ENCODE results near the gene SNW1.
"Not testable (repeated sequence)": the region's sequence is repeated elsewhere in the genome, so short reads cannot be mapped to it uniquely, and the experiment has no call there.

Gene SNW1

GRCh38 chr14:77760381-77761204 lies at the start of gene SNW1:
Gene SNW1, minus strand, starts transcription at chr14:77761156. Its CDS starts 29 bp downstream, at chr14:77761127.
- peak; percentile 93 for DNase-seq

GRCh38 chr14:77809011-77809410 lies 48.1 kb upstream of the SNW1 start:
- DNase-seq = no peak

DNA sequence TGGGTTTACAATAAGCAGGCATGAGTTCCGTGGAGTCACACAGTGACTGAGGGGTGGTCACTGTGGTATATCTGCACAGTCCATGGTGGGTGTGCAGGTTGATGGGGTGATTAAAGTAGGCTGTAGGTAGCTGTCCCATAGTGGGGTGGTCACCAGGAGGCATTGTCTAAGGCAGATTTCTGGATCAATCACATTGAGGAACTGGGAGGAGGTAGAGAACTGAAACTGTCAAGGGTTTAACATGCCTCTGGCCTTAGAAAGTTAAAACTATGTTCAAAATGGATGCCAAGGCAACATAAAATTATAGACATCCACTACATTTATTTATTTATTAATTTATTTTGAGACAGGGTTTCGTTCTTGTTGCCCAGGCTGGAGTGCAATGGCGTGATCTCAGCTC lies 47.3 kb upstream of the SNW1 start:
- DNase-seq = no peak

GRCh38 chr14:77805706-77806105 lies 44.8 kb upstream of the SNW1 start:
- DNase-seq = no peak

GRCh38 chr14:77804592-77804991 lies 43.6 kb upstream of the SNW1 start:
- DNase-seq = no peak

DNA sequence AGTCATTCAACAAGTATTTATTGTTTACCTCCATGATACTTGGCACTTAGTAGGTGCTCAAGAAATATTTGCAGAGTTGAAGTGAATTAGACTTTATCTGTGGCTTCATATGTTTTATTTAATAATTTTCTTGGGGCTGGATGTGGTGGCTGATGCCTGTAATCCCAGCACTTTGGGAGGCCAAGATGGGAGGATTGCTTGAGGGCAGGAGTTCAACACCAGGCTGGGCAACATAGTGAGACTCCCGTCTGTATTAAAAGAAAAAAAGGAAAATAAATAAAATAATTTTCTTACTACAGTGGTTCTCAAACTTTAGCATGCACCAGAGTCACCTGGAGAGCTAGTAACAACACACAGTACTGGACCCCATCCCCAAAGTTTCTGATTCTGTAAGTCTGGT lies 39.9 kb upstream of the SNW1 start:
- DNase-seq = no peak

DNA sequence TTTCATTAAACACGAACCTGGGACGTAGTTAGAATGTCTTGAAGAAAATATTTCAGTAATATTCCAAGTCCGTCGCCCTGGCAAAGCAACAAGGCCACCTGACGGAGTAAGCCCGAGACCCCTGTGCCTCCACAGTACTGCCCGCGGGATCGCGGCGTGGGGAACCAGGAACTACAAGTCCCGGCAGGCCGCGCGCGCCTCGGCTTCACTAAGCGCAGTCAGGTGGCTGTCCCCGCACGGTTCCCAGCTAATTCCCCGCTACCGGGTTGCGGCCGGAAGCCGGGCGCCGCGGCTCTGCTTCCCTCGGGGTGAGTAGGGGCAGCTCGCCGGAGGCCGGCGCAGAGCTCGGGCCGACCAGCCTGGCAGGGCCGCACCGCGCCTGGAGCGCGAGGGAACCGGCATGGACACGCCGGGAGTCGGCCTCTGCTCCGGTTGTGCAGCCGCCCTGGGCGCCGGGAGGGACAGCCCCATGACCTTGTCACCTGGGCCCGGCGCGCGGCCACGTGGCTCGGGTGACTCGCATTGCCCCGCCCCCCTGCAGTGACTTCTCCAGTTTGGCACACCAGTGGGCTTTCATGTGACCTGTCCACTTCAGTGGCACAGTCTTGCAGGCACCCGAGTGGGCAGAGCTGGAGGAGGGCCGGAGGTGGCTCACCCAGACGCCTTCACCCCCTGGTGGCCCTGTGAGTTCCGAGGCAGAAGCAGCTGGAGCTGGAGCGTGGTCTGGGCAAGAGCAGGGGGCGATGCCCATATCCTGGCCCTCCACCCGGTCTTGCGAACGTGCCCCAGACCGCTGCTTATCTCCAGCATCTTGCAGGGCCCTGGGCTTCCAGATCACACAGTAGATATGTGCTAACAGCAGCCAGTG lies 39.1 kb upstream of the SNW1 start, which contains the start of gene ADCK1:
Gene ADCK1 (plus strand): TSS at position 247 of the 868 bp plus-strand sequence. CDS start 18,870 bp downstream, outside the sequence.
- peak; percentile 87 for DNase-seq

DNA sequence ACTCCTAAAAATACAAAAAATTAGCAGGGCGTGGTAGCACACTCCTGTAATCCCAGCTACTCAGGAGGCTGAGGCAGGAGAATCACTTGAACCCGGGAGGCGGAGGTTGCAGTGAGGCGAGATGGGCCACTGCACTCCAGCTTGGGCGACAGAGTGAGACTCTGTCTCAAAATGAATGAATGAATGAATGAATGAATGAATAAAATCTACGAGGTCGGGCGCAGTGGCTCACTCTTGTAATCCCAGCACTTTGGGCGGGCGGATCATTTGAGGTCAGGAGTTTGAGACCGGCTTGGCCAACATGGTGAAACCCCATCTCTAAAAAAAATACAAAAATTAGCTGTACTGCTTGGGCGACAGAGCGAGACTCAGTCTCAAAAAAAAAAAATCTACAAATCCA lies 38.5 kb upstream of the SNW1 start:
- not testable (repeated sequence) for DNase-seq

- DNase-seq = no peak
Measured at GRCh38 chr14:77794357-77794756, 33.4 kb upstream of the SNW1 start.

- DNase-seq = not testable (repeated sequence)
Measured at GRCh38 chr14:77793255-77793654, 32.3 kb upstream of the SNW1 start.

GRCh38 chr14:77791225-77791600 lies 30.3 kb upstream of the SNW1 start:
- no peak for DNase-seq

- no peak for DNase-seq
Measured at GRCh38 chr14:77790566-77791224, 29.7 kb upstream of the SNW1 start.

DNA sequence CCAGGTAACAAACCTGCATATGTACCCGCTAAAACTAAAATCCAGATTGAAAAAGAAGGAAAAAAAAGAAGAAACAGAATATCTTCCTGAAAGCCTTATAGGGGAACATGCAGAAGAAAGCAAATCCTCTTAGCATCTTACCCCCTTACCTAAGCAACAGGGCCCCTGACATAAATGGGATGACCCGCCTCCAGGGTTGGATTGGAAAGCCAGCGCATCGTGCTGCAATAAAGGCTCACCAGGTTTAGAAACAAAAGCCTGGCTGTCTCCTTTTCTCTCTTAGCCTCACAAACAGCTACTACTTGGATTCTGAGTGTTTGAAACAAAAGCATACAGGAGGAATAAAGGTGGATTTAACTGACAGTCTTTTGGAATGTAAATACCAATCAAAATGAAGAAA lies 25.2 kb upstream of the SNW1 start:
- DNase-seq = no peak

- DNase-seq = no peak
Measured at GRCh38 chr14:77782202-77782601, 21.2 kb upstream of the SNW1 start.

DNA sequence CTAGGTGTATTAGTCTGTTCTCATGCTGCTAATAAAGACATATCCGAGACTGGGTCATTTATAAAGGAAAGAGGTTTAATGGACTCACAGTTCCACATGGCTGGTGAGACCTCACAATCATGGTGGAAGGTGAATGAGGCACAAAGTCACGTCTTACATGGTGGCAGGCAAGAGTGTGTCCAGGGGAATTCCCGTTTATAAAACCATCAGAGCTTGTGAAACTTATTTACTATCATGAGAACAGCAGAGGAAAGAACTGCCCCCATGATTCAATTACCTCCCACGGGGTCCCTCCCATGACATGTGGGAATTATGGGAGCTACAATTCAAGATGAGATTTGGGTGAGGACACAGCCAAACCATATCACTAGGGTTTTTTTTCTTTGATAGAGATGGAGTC lies 13.0 kb upstream of the SNW1 start:
- not testable (repeated sequence) for DNase-seq

- DNase-seq = not testable (repeated sequence)
Measured at GRCh38 chr14:77768442-77769069, 7.6 kb upstream of the SNW1 start.

DNA sequence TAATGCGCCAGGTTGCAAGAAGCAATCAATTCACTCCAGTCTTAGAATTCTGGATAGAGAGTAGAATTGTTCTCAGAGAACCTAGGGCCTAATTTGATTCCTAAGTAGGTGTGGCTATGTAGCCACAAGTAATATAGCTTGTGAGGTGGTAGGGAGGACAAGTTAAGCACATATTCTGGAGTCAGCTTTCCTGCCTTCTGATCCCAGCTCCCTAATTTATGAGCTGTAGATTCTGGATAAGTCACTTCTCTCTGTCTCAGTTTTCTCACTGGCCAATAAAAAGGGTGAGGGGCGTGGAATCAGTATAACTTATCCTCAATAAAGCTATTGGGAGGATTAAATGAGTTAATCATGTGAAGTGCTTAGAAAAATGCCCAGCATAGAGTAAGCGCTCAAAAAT lies 3.0 kb upstream of the SNW1 start:
- no peak for DNase-seq

DNA sequence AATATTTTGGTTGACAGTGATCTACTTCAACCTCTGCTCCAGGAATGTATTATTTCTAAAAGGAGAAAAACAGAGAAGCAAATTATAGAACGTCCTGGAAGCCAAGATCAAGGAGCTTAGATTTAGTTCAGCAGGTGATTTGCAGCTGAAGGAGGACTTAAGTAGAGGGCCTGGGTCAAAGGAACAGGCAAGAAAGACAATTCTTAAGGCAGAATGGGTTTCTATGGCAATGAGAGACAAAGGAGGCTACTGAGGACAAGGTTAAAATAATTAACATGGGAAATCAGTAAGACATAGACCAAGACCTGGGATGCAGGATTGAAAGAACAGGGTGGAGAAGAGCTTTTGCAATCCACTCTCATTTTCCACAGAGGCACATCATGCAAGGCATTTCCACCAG lies 2.4 kb upstream of the SNW1 start:
- no peak for DNase-seq

GRCh38 chr14:77761205-77761931 lies 412 bp upstream of the SNW1 start:
- DNase-seq = peak; percentile 40

DNA sequence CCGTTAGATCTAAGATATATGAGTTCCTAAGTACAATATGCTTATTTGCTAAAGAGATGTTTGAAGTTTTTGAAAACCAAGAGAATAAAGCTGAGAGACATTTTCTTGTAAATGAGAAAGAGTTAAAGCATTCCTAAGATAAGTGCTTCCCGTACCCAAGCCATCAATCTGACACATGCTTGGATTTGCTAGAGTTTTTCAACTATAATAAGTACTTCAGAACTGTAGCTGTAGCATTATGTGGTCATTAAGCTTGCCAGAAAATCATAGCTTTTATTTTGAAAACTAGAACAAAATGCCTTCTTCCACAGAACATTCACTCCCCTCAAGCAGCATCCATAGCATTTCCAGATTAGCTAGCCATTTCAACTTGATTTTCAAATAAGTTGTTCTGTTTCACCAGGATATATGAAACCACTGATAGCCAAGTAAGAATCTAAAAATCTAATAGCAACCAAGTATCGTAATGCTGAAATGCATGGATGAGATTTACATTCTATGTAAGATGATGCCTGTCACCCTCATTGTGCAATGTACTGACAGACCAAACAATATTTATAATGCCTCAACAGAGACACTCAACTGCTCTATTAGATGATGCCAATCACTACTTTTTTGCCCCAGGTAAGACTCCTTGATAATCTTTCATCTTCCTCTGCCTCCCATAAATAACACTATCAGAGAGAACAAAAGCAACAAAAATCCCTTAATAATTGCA lies 8.0 kb downstream of the SNW1 start:
- no peak for DNase-seq

DNA sequence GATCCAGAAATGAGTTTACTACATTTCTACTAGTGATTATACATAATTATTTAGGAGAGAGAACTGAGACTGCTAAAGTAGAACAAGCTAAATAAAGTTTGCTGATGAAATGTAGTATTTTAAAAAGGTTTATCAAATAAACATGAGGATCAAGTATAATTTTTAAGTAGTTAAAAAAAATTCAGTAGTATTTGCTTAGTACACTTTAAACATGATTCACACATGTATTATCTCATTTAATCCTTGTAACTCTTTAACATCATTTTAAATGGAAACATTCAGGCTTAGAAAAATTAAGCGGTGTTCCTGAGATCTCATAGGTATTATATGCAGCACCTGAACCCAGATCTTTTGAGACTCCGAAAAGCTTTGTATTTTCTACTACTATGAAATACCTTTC lies 8.7 kb downstream of the SNW1 start:
- no peak for DNase-seq
